DMS53 (cell line): Measurements from ENCODE around the gene PBX4.

ENCODE experiments used
- DNase-seq: peaks from one replicate; lab custom pipeline; 2025; lab: John Stamatoyannopoulos, UW

PBX4 gene

GRCh38 chr19:19649155-19649554, 30.7 kb upstream of the PBX4 start:
- DNase-seq: no peak

GRCh38 chr19:19647037-19647835, 28.7 kb upstream of the PBX4 start:
- DNase-seq: no peak

GRCh38 chr19:19645233-19645870, 26.9 kb upstream of the PBX4 start:
- DNase-seq: no peak

GRCh38 chr19:19644054-19644388, 25.5 kb upstream of the PBX4 start:
- DNase-seq: no peak

- DNase-seq: peak; percentile 79
Observed at GRCh38 chr19:19643158-19644053, 24.9 kb upstream of the PBX4 start, which contains the start of gene GMIP. TSS of gene GMIP (minus strand) at chr19:19643657. CDS start at chr19:19643529, 128 bp downstream.

- DNase-seq: peak; percentile 39
Observed at GRCh38 chr19:19642506-19643157, 24.1 kb upstream of the PBX4 start.

GRCh38 chr19:19637523-19638251, 19.2 kb upstream of the PBX4 start:
- no peak for DNase-seq

GRCh38 chr19:19637186-19637522, 18.7 kb upstream of the PBX4 start:
- DNase-seq: no peak

- no peak for DNase-seq
Observed at GRCh38 chr19:19636573-19637185, 18.2 kb upstream of the PBX4 start.

GRCh38 chr19:19635313-19635702, 16.8 kb upstream of the PBX4 start:
- no peak for DNase-seq

- DNase-seq: no peak
Observed at GRCh38 chr19:19634516-19635312, 16.2 kb upstream of the PBX4 start.

GRCh38 chr19:19633711-19634515, 15.4 kb upstream of the PBX4 start:
- no peak for DNase-seq

GRCh38 chr19:19632661-19633060, 14.2 kb upstream of the PBX4 start:
- no peak for DNase-seq

- DNase-seq: no peak
Observed at GRCh38 chr19:19631346-19631745, 12.9 kb upstream of the PBX4 start.

- no peak for DNase-seq
Observed at GRCh38 chr19:19630426-19630825, 11.9 kb upstream of the PBX4 start.

- DNase-seq: no peak
Observed at GRCh38 chr19:19630062-19630414, 11.6 kb upstream of the PBX4 start.

GRCh38 chr19:19628501-19629134, 10.1 kb upstream of the PBX4 start:
- DNase-seq: peak; percentile 83

GRCh38 chr19:19627621-19628500, 9.4 kb upstream of the PBX4 start, which contains the start of gene LPAR2:
TSS of gene LPAR2 (minus strand) at chr19:19628220. CDS start at chr19:19627275, 945 bp downstream.
- DNase-seq: peak; percentile 89
